ENCODE measurements around the gene CDC20. TPM values are rescaled to one million over a fixed set of nuclear protein-coding genes. Genes with fewer than 3 reads are reported as not detected.

CDC20 gene
- total and polyA plus RNA-seq, 2 of the 4 experiments (the other 2 are of a cell fraction): 103 to 107 TPM

- dilution Hi-C loops (cut with HindIII; ENCODE audit: low sequenced_read_pairs, unreplicated experiment): no loop called here
Measured at GRCh38 chr1:43314233-43314632, 44.5 kb upstream of the CDC20 start.

More at GRCh38 chr1:43314233-43314632, 44.5 kb upstream of the CDC20 start:
- no peak overlapping the region for H3K27ac ChIP-seq (ENCODE audit: insufficient read depth, low read length)
- CTCF ChIA-PET: no interaction called here
- no peak overlapping the region for H2AFZ ChIP-seq (replicated peaks; ENCODE audit: low read length, poor library complexity)
- POLR2A ChIA-PET (ENCODE audit: unreplicated experiment): no interaction called here
- H3K36me3 ChIP-seq (ENCODE audit: control insufficient read depth, insufficient read depth, low read length): no peaks in the 10 kb centered on the region
- H3K4me2 ChIP-seq (ENCODE audit: low read depth, low read length): no peak overlapping the region
- DNase-seq (no peak), ATAC-seq (ENCODE audit: low read depth) (no peak)
- no peak overlapping the region for H3K4ac ChIP-seq (ENCODE audit: low read depth, low read length)
- in situ Hi-C loops (cut with MboI; ENCODE audit: low sequenced_read_pairs) (no loop called here), intact Hi-C loops (cut with micrococcal nuclease) (no loop called here)
- no peaks in the 10 kb centered on the region for H3K79me1 ChIP-seq (ENCODE audit: low read depth in 1 of 2, low read length in 2 of 2)
- no peaks in the 10 kb centered on the region for H3K9me3 ChIP-seq (ENCODE audit: control insufficient read depth, insufficient read depth, low read length)
- H3K9me1 ChIP-seq (ENCODE audit: insufficient read depth, low read length): 0 out of 2 replicates have a peak, but pooled peaks cover 3% of the 10 kb centered on the region
- no peak for TF ChIP-seq USF2 (IDR thresholded peaks at IDR 0.05; ENCODE audit: low read depth, low read length)
- no peak for TF ChIP-seq RCOR1 (IDR thresholded peaks at IDR 0.05; ENCODE audit: insufficient replicate concordance, low read length)
- no peak for TF ChIP-seq CHD1 (IDR thresholded peaks at IDR 0.05; ENCODE audit: low read depth, low read length)
- TF ChIP-seq SMC3 (IDR thresholded peaks at IDR 0.05; ENCODE audit: low read depth, low read length): no peak
- TF ChIP-seq FOS (IDR thresholded peaks at IDR 0.05; ENCODE audit: low read depth, low read length): no peak
- TF ChIP-seq CEBPB (IDR thresholded peaks at IDR 0.05; ENCODE audit: low read depth, low read length): no peak
- no peak overlapping the region for H2BK20ac ChIP-seq (ENCODE audit: low read depth, low read length)
- H4K91ac ChIP-seq (ENCODE audit: insufficient read depth, low read depth, low read length): no peak overlapping the region
- no peak overlapping the region for H3K4me3 ChIP-seq (ENCODE audit: insufficient read depth, low read depth, low read length)
- no peak overlapping the region for H2BK120ac ChIP-seq (ENCODE audit: low read depth, low read length)
- no peak overlapping the region for H3K14ac ChIP-seq (replicated peaks; ENCODE audit: low read depth, low read length)
- no peaks in the 10 kb centered on the region; the same call in 1 of the 2 replicates for H4K20me1 ChIP-seq (ENCODE audit: insufficient read depth, low read length)
- H4K5ac ChIP-seq (ENCODE audit: low read depth, low read length): no peak overlapping the region
- no peak overlapping the region for H3K18ac ChIP-seq (ENCODE audit: low read depth, low read length)
- H3K56ac ChIP-seq (ENCODE audit: extremely low read depth, insufficient read depth, low read length): no peak overlapping the region
- BruUV-seq (replicated peaks): no TSS peak
- H2BK5ac ChIP-seq (ENCODE audit: low read depth, low read length, poor library complexity, severe bottlenecking): no peak overlapping the region
- H3K4me1 ChIP-seq (ENCODE audit: control insufficient read depth, insufficient read depth, low read length): peaks cover 5% of the 10 kb centered on the region
- no CpG with 5 or more reads among the region's 5 CpGs for WGBS, 2 experiments (ENCODE audit: extremely low coverage in 2 of 2, insufficient read length in 1 of 2)
- H2AK9ac ChIP-seq (replicated peaks; ENCODE audit: low read depth, low read length, poor library complexity): no peak overlapping the region
- no peak overlapping the region for H4K8ac ChIP-seq (ENCODE audit: low read depth in 2 of 2, low read length in 2 of 2)
- no peak overlapping the region for H2AK5ac ChIP-seq (ENCODE audit: low read depth, low read length)
- H3K9ac ChIP-seq (ENCODE audit: low read depth, low read length): no peak overlapping the region
- H3K27me3 ChIP-seq (ENCODE audit: control insufficient read depth, insufficient read depth, low read length): peaks cover 2% of the 10 kb centered on the region; the same call in 1 of the 2 replicates
- no peak overlapping the region for H3K23ac ChIP-seq (ENCODE audit: low read depth, low read length)
- no peak overlapping the region for H2BK15ac ChIP-seq (ENCODE audit: low read depth, low read length)

All from IMR-90 (cell line).